Neuronal stem cell (in vitro differentiated cells): ENCODE measurements around the gene SLC9A6.
A peak's percentile ranks its signal among the peaks of the same experiment; 100 is the strongest.

Experiments
- DNase-seq: peaks from one replicate; pipeline ENCODE4 v3.0.0-alpha.2; 2013; ENCODE audit warnings: low spot score
- H2AFZ ChIP-seq: one replicate; pipeline ENCODE4 v1.6.1; 2013; ENCODE audit warnings: mild to moderate bottlenecking, low read length, inconsistent platforms
- H2AK5ac ChIP-seq: 2 replicates; pipeline ENCODE4 v1.6.1; 2013; ENCODE audit warnings: low read depth, mild to moderate bottlenecking, inconsistent platforms, low read length, moderate library complexity, mixed read lengths
- H2BK120ac ChIP-seq: 2 replicates; pipeline ENCODE4 v1.6.1; 2013; ENCODE audit warnings: low read depth, mild to moderate bottlenecking, inconsistent platforms, low read length, moderate library complexity, mixed read lengths
- H2BK12ac ChIP-seq: one replicate; pipeline ENCODE4 v1.6.1; 2013; ENCODE audit warnings: low read length, inconsistent platforms
- H2BK15ac ChIP-seq: 2 replicates; pipeline ENCODE4 v1.6.1; 2013; ENCODE audit warnings: mild to moderate bottlenecking, low read length, inconsistent platforms, mixed read lengths
- H2BK5ac ChIP-seq: one replicate; pipeline ENCODE4 v1.6.1; 2013; ENCODE audit warnings: inconsistent platforms, mild to moderate bottlenecking, low read length, moderate library complexity
- H3K14ac ChIP-seq: one replicate; pipeline ENCODE4 v1.6.1; 2013; ENCODE audit warnings: low read length, inconsistent platforms
- H3K18ac ChIP-seq: 2 replicates; pipeline ENCODE4 v1.6.1; 2013; ENCODE audit warnings: low read length, inconsistent platforms
- H3K23ac ChIP-seq: 2 replicates; pipeline ENCODE4 v1.6.1; 2013; ENCODE audit warnings: low read depth, mild to moderate bottlenecking, mixed read lengths, low read length, inconsistent platforms; ENCODE audit not compliant: poor library complexity
- H3K27ac ChIP-seq: replicated peaks from 3 replicates; pipeline ENCODE4 v1.5.1; 2013; ENCODE audit warnings: low read length, inconsistent platforms
- H3K27me3 ChIP-seq, 3 experiments: 2 replicates each; pipeline ENCODE4 v1.6.1; 2013; ENCODE audit warnings: low read length in 3 of 3, mild to moderate bottlenecking in 2 of 3, inconsistent platforms in 1 of 3, low read depth in 1 of 3, mixed read lengths in 1 of 3, moderate library complexity in 1 of 3; ENCODE audit not compliant: control insufficient read depth in 3 of 3, insufficient read depth in 3 of 3
- H3K36me3 ChIP-seq, 2 donors: replicated peaks in 1 of 2; 2 replicates each; pipeline ENCODE4 v1.6.1; 2013; ENCODE audit warnings: low read length in 2 of 2; ENCODE audit not compliant: control insufficient read depth in 2 of 2, insufficient read depth in 2 of 2
- H3K4ac ChIP-seq: 2 replicates; pipeline ENCODE4 v1.6.1; 2013; ENCODE audit warnings: inconsistent platforms, mild to moderate bottlenecking, low read length, moderate library complexity
- H3K4me1 ChIP-seq, 2 donors: 1 replicate in 1 of 2; 2 replicates in 1 of 2; pipeline ENCODE4 v1.6.1; 2013; ENCODE audit warnings: low read length in 2 of 2, low read depth in 1 of 2; ENCODE audit not compliant: control insufficient read depth in 2 of 2, insufficient read depth in 1 of 2
- H3K4me2 ChIP-seq: one replicate; pipeline ENCODE4 v1.6.1; 2013; ENCODE audit warnings: mild to moderate bottlenecking, low read length, inconsistent platforms; ENCODE audit not compliant: insufficient read depth, poor library complexity, severe bottlenecking
- H3K4me3 ChIP-seq, 2 donors: 2 replicates each; pipeline ENCODE4 v1.5.1; 2013; ENCODE audit warnings: low read length in 2 of 2, mild to moderate bottlenecking in 2 of 2, inconsistent platforms in 1 of 2, moderate library complexity in 1 of 2
- H3K79me1 ChIP-seq: one replicate; pipeline ENCODE4 v1.6.1; 2013; ENCODE audit warnings: low read depth, mild to moderate bottlenecking, inconsistent platforms, low read length, moderate library complexity
- H3K9ac ChIP-seq: one replicate; pipeline ENCODE4 v1.6.1; 2013; ENCODE audit warnings: mild to moderate bottlenecking, low read depth, low read length, inconsistent platforms; ENCODE audit not compliant: poor library complexity
- H3K9me3 ChIP-seq, 2 donors: replicated peaks in 1 of 2; 2 replicates each; pipeline versions ENCODE3 to v1.6.1; 2013; ENCODE audit warnings: low read length in 2 of 2, mild to moderate bottlenecking in 2 of 2, inconsistent platforms in 1 of 2, low read depth in 1 of 2, mixed read lengths in 1 of 2, moderate library complexity in 1 of 2; ENCODE audit not compliant: control insufficient read depth in 2 of 2, insufficient read depth in 1 of 2
- H4K8ac ChIP-seq: one replicate; pipeline ENCODE4 v1.6.1; 2013; ENCODE audit warnings: low read depth, mild to moderate bottlenecking, inconsistent platforms, low read length, moderate library complexity
- H4K91ac ChIP-seq: one replicate; pipeline ENCODE4 v1.6.1; 2013; ENCODE audit warnings: low read length, low read depth, mild to moderate bottlenecking, inconsistent platforms; ENCODE audit not compliant: poor library complexity
- WGBS, 2 donors: extraction: QIAGEN DNeasy Blood & Tissue Kit; methylation state at CpG; one replicate each; pipeline ENCODE4 v1.1.7; 2013; ENCODE audit warnings: missing lambda C conversion rate in 2 of 2, mixed read lengths in 1 of 2; ENCODE audit not compliant: insufficient read length in 2 of 2, insufficient replicate concordance in 1 of 2; ENCODE audit errors: extremely low coverage in 2 of 2; 5-methylcytosine and 5-hydroxymethylcytosine counted together

The SLC9A6 gene

DNA sequence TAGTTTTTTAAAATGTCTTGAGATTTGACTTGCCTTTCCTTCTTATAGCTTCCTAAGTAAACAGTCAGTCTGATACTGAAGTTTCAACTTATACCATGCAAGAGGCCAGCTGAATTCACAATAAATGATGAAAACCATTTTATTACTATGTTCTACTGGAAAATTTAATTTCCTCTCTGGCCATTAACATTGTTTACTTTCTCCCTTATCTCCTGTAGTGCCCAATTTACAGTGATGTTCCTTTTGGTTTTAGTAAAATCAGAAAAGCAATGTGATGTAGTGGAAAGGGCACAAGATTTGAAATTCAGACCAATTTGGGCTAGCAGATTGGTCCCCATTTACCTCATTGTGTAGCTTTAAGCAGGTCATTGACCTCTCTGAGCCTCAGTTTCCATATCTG, 54.2 kb downstream of the SLC9A6 start:
- H3K14ac ChIP-seq: no peak overlapping the region
- no peak overlapping the region for H3K23ac ChIP-seq
- no peak overlapping the region for H2AFZ ChIP-seq
- H3K4me3 ChIP-seq: no peak overlapping the region
- no peaks in the 10 kb centered on the region for H3K79me1 ChIP-seq
- H3K9ac ChIP-seq: no peak overlapping the region
- H3K4me1 ChIP-seq: no peaks in the 10 kb centered on the region
- no peak overlapping the region for H3K18ac ChIP-seq
- DNase-seq: no peak
- H3K9me3 ChIP-seq: peaks cover 0 to 4% of the 10 kb centered on the region in 2 donors
- no peak overlapping the region for H3K4me2 ChIP-seq
- H4K8ac ChIP-seq: no peak overlapping the region
- H2BK12ac ChIP-seq: no peak overlapping the region
- peaks cover 0 to 5% (median 0%) of the 10 kb centered on the region in 3 experiments for H3K27me3 ChIP-seq
- H2BK15ac ChIP-seq: no peak overlapping the region
- H2BK5ac ChIP-seq: no peak overlapping the region
- H3K27ac ChIP-seq: no peak overlapping the region
- no peak overlapping the region for H2BK120ac ChIP-seq
- H3K36me3 ChIP-seq: peaks cover 0 to 2% of the 10 kb centered on the region in 2 donors
- H3K4ac ChIP-seq: no peak overlapping the region
- no peak overlapping the region for H4K91ac ChIP-seq
- no peak overlapping the region for H2AK5ac ChIP-seq

- H3K4me1 ChIP-seq: no peaks in the 10 kb centered on the region
- H2AFZ ChIP-seq: no peak overlapping the region
- H3K27ac ChIP-seq: no peak overlapping the region
- no peaks in the 10 kb centered on the region for H3K79me1 ChIP-seq
- peaks cover 0 to 2% of the 10 kb centered on the region in 2 donors for H3K36me3 ChIP-seq
- H2AK5ac ChIP-seq: no peak overlapping the region
- H4K8ac ChIP-seq: no peak overlapping the region
- H3K27me3 ChIP-seq: peaks cover 0 to 5% (median 0%) of the 10 kb centered on the region in 3 experiments
- no peak overlapping the region for H3K23ac ChIP-seq
- no peak overlapping the region for H3K14ac ChIP-seq
- no peak overlapping the region for H3K4me2 ChIP-seq
- peaks cover 0 to 4% of the 10 kb centered on the region in 2 donors for H3K9me3 ChIP-seq
- H4K91ac ChIP-seq: no peak overlapping the region
- no peak overlapping the region for H3K18ac ChIP-seq
- no peak overlapping the region for H2BK5ac ChIP-seq
- H2BK12ac ChIP-seq: no peak overlapping the region
- H2BK15ac ChIP-seq: no peak overlapping the region
- no peak overlapping the region for H3K9ac ChIP-seq
- no peak overlapping the region for H3K4ac ChIP-seq
- no CpG with 5 or more reads among the region's 7 CpGs for WGBS, 2 donors
- no peak overlapping the region for H2BK120ac ChIP-seq
- no peak for DNase-seq
- no peak overlapping the region for H3K4me3 ChIP-seq
These were observed 54.7 kb downstream of the SLC9A6 start for GRCh38 chrX:136039968-136040367.

GRCh38 chrX:136041254-136041812, 56.1 kb downstream of the SLC9A6 start:
- H2BK5ac ChIP-seq: no peak overlapping the region
- no peak overlapping the region for H3K18ac ChIP-seq
- H3K9me3 ChIP-seq: peaks cover 0 to 4% of the 10 kb centered on the region in 2 donors
- H3K4ac ChIP-seq: no peak overlapping the region
- H3K9ac ChIP-seq: no peak overlapping the region
- H2BK12ac ChIP-seq: no peak overlapping the region
- no peak overlapping the region for H4K91ac ChIP-seq
- H4K8ac ChIP-seq: no peak overlapping the region
- H3K4me3 ChIP-seq: no peak overlapping the region
- no peak overlapping the region for H3K23ac ChIP-seq
- H2BK15ac ChIP-seq: no peak overlapping the region
- H3K4me2 ChIP-seq: no peak overlapping the region
- H2AK5ac ChIP-seq: no peak overlapping the region
- no peak overlapping the region for H2BK120ac ChIP-seq
- DNase-seq: no peak
- H2AFZ ChIP-seq: no peak overlapping the region
- no peaks in the 10 kb centered on the region for H3K4me1 ChIP-seq
- no peaks in the 10 kb centered on the region for H3K79me1 ChIP-seq
- H3K27me3 ChIP-seq: peaks cover 0 to 5% (median 0%) of the 10 kb centered on the region in 3 experiments
- no peak overlapping the region for H3K14ac ChIP-seq
- H3K36me3 ChIP-seq: peaks cover 0 to 2% of the 10 kb centered on the region in 2 donors
- H3K27ac ChIP-seq: no peak overlapping the region
- WGBS, 2 donors: no CpG with 5 or more reads among the region's 7 CpGs

- Histone ChIP-seq H3K4me3 (no peak overlapping the region), H2AFZ (no peak overlapping the region), H2AK5ac (no peak overlapping the region), H2BK120ac (no peak overlapping the region), H3K27ac (no peak overlapping the region), H2BK15ac (no peak overlapping the region), H3K36me3 (peaks cover 0 to 2% of the 10 kb centered on the region in 2 donors), H2BK5ac (no peak overlapping the region), H4K91ac (no peak overlapping the region), H2BK12ac (no peak overlapping the region), H3K18ac (no peak overlapping the region), H3K27me3 (peaks cover 0 to 5% (median 0%) of the 10 kb centered on the region in 3 experiments), H3K79me1 (no peaks in the 10 kb centered on the region), H3K4ac (no peak overlapping the region), H3K9ac (no peak overlapping the region), H3K23ac (no peak overlapping the region), H3K9me3 (peaks cover 0 to 4% of the 10 kb centered on the region in 2 donors), H3K4me2 (peak overlapping the region; percentile 18), H4K8ac (no peak overlapping the region), H3K14ac (no peak overlapping the region), H3K4me1 (no peaks in the 10 kb centered on the region)
- no CpG with 5 or more reads among the region's 5 CpGs for WGBS, 2 donors
- peak; percentile 21 for DNase-seq
These were observed 59.8 kb downstream of the SLC9A6 start for GRCh38 chrX:136045008-136045407.
